GM12872 (cell line): ENCODE measurements around the gene ATXN1.

ENCODE experiments used
- TF ChIP-seq, protein P1 (sequence below): IDR thresholded peaks from 3 replicates; pipeline ENCODE4 v1.5.1; 2011; ENCODE audit warnings: low read depth, mild to moderate bottlenecking, low read length, moderate library complexity; ENCODE audit not compliant: insufficient read depth

Gene ATXN1

DNA sequence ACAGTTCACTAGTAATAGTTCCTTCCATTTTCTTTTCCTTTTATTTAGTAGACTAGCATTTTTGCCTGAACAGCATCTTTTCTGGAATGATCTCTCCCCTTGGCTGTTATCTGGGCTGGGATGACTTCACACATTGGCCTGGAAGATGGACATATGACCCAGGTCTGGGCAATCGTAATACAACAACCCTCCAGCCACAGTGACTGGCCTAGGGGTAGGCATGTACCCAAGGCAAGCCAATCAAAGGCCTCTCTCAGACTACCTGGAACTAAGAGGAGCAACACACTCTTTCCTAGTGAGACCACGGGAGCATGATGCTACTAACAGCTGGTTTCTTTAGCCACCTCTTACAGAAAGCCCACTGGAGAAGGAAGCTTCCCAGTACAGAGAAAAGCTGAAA, 270.6 kb downstream of the ATXN1 start:
- TF ChIP-seq, protein P1, sequence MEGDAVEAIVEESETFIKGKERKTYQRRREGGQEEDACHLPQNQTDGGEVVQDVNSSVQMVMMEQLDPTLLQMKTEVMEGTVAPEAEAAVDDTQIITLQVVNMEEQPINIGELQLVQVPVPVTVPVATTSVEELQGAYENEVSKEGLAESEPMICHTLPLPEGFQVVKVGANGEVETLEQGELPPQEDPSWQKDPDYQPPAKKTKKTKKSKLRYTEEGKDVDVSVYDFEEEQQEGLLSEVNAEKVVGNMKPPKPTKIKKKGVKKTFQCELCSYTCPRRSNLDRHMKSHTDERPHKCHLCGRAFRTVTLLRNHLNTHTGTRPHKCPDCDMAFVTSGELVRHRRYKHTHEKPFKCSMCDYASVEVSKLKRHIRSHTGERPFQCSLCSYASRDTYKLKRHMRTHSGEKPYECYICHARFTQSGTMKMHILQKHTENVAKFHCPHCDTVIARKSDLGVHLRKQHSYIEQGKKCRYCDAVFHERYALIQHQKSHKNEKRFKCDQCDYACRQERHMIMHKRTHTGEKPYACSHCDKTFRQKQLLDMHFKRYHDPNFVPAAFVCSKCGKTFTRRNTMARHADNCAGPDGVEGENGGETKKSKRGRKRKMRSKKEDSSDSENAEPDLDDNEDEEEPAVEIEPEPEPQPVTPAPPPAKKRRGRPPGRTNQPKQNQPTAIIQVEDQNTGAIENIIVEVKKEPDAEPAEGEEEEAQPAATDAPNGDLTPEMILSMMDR = no peak

DNA sequence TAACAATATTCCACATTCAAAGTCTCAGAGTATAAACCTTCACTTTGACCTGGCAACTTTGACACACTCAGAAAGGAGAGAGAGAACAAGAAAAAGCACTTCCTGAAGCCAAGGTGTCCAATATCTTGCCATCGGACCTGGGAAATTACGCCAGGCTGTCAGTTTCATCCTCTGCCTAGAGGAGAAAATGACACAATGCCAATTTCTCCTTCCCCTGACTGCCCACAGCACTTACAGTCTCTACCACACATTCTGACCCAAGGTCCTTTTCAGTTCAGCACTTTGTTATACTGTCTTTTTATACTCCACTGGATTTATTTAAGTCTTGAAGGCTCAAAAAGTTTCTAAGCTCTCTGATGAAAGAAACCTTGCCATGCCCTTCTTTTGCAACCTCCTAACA, 272.4 kb downstream of the ATXN1 start:
- TF ChIP-seq, protein P1 = no peak

DNA sequence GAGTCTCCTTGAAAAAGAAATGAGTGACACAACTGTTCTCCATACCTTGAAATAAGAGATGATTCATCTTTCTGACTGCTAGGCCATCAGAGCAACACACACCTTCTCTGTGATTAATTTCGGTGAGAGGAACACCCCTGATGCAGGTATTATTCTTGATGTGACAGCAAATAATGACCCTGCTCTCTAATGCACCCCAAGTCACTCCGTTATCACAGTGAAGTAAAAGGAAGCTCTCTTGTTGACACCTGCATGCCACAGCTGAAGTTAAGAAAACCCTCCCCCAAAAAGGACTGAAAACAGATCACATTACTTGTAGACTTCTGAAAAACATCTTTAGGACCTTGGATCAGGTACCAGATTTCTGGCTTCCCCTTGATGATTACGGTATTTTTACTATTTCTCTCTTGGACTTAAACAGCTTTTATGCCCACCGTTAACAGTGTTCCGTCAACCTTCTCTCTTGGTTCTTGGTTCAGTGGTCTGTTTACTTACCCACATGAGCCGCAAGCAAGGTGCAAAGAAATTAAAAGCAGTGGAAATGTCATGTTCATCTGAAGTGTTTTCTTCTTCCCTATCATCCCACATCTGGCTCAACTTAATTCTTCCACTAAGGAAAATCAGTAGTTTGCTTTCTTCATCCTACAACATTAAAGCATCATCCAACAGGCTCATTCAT, 273.1 kb downstream of the ATXN1 start:
- TF ChIP-seq, protein P1 = no peak

DNA sequence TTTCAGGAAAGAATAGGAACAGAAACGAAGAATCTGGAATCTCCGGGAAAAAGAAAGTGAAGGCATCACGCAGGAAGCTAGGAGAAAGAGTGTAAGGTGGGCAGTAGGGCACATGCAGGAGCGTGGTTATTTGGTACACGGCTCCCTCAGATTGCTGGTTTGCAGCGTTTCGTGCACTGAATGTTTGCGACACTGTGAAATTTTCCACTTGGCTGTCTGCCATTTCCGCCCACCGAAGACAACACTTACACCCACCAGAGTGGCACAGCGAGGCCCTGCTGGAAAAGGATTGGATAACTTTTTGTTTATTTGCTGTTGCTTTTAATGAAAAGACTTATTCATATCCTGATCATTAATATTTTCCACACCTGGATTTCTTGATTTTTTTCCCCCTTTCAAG, 274.6 kb downstream of the ATXN1 start:
- TF ChIP-seq, protein P1 = no peak

DNA sequence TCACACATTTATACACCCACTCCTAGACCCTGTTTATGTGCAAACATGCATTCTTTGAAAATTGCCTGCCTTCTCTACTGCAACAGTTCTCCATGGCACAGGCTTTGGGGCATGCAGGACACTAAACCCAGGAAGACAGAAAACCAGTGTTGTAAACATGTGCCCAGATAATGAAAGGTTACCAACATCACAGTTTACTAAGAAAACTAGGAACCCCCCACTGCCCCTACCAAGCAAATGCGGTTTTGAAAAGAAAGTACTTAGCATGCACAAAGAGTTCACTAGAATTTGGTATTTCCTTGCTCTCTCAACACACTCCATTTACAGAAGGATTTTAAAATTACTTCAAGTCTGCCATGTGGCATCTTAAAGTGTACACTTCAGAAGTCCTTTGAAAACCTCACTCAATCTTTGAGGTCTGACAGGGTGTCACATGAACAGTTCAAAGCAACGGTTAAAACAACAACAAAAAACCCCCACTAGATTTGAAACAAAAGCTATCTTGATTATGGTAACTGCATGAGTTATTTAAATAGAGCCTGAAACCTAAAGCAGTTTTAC, 277.9 kb downstream of the ATXN1 start:
- TF ChIP-seq, protein P1 = no peak

DNA sequence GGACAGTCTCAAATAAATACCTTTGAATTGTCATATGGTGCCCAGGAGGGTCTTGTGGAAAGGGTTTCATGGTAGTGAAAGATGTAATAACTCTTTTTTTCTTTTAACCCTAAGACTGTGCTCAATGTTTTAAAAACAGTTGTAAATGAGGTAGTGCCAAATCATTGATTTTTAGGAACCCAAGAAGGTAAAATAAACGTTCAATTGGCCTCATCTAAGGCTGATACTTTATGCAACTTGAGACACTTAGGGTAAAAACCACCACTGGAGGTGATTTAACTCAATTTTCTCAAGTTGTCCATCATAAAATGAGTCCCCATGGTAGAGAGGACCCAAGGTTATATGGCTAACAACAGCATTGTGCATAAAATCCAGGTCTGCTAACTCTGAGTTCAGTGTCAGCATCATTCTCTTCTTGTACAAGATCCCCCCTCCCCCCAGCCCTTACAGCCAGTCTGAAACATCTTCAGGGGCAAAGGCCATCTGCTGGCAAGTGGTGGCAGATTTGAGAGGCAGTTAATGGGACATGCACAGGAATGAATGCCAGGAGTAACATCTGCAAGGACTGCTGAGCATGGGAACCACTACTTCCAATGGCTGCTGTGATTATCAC, 278.5 kb downstream of the ATXN1 start:
- TF ChIP-seq, protein P1 = 0 out of 3 replicates have a peak, but pooled peaks have one; percentile 9

DNA sequence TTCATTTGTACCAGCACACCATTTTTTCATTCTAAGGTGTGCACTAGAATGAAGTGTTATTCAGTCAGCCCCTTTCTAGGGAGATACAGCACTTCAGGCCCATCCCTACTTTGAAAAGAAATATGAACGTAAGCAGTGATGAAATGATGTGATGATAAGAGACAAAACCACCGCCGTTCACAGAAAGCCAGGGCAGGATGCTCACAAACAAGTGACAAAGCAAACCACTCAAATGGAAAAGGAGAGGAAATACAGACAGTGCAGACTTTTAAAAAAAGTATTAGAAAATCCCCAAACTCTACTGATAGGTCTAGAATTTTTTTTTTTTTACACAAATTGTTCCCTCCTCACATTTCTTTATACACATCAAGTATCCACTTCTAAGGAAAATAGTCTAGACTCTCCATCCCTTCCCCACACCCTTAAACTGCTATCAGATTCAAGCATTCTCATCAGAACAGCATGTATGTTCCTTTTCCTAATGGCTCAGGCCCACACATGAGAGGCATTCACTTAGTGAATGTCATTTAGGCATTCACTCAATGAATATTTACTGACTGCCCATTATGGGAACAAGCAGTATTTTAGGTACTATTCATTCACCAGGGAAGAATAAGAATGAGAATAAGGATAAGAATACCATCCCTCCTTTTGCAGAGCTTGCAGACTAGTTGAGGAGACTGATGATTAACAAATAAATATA, 279.4 kb downstream of the ATXN1 start:
- TF ChIP-seq, protein P1 = no peak
